ENCODE data around the gene LRRC74B.
"Not testable (repeated sequence)": the region's sequence is repeated elsewhere in the genome, so short reads cannot be mapped to it uniquely, and the experiment has no call there.

The LRRC74B gene

DNA sequence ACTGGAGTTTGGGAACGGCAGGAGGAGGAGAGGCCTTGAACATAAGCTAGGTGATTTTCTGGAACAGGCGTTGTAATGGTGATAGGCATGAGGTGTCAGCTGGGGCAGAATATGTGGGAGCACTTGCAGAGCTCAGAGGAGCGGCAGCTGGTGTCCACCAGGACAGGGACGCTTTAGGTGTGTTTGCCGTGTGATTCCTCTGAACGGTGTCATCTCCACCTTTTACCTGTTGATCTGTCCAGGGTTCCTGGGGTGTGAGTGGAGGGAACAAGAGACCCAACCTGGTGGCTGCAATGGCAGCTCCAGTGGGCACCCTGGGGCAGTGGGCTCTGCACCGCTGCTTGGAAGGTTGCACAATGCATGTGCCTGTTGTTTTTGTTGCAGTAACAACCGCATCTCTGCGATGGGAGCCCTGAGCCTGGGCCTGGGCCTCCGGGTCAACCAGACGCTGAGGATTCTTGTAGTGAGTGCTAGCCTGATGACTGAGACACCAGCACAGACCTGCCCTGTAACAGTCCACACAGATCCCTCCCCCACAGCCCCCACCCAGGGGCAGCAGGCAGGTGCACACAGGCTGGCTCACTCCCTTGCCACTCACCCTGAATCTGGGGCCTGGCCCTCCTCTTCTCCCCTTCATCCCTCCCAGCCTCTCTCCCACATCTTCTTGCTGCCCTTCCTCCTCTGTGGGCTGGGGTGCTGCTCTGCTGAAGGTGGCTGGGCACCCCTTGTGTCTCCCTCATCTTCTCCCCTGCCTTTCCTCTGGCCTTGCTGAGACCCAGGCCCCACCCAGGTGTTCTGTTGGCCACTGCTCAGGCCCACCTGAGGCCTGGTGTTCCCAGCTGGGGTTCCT lies 9.2 kb downstream of the LRRC74B start:
- Histone ChIP-seq H3K4me3 (ENCODE audit: low read length) (no peak overlapping the region), H3K4me1 (ENCODE audit: control insufficient read depth, insufficient read depth, low read length) (peaks cover 4% of the 10 kb centered on the region), H3K36me3 (ENCODE audit: control insufficient read depth, insufficient read depth, low read length) (no peaks in the 10 kb centered on the region), H3K9ac (ENCODE audit: low read length) (no peak overlapping the region), H3K27me3 (ENCODE audit: control insufficient read depth, insufficient read depth, low read length) (peaks cover 12% of the 10 kb centered on the region), H3K9me3 (ENCODE audit: control insufficient read depth, low read length) (no peaks in the 10 kb centered on the region)

DNA sequence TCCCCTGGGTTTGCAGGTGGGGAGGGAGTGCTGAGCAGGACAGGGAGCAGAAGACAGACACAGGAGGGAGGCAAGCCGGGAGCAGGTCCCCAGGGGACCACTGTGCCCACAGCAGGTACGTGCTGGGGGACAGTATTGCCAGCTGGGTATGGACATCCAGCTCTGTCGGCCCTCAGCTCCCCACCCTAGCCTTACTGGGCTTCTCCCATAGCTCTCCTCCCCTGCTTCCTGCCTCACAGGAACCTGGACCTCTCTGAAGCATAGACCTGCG lies 9.8 kb downstream of the LRRC74B start:
- Histone ChIP-seq H3K36me3 (ENCODE audit: control insufficient read depth, insufficient read depth, low read length) (no peaks in the 10 kb centered on the region), H3K4me1 (ENCODE audit: control insufficient read depth, insufficient read depth, low read length) (peaks cover 4% of the 10 kb centered on the region), H3K27me3 (ENCODE audit: control insufficient read depth, insufficient read depth, low read length) (peaks cover 12% of the 10 kb centered on the region), H3K9me3 (ENCODE audit: control insufficient read depth, low read length) (no peaks in the 10 kb centered on the region), H3K4me3 (ENCODE audit: low read length) (no peak overlapping the region), H3K9ac (ENCODE audit: low read length) (no peak overlapping the region)

DNA sequence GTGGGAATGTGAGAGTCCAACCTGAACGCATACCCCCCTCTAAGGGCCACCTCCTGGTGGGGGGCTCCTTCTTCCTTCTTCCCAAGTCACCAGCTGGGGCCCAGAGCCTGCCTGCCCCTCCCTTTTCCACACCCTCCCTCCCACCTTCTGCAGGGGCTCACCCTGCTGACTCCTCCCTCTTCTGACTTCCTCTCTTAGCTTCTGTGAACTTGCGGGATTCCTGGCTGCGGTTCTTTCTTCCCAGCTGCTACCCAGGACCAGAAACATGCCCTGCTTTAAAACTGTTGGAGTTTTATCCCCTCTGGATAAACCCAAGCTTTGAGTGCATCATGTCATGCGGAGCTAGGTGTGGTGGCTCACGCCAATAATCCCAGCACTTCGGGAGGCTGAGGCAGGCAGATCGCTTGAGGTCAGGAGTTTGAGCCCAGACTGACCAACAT lies 10.2 kb downstream of the LRRC74B start:
- peaks cover 4% of the 10 kb centered on the region for H3K4me1 ChIP-seq (ENCODE audit: control insufficient read depth, insufficient read depth, low read length)
- no peak overlapping the region for H3K4me3 ChIP-seq (ENCODE audit: low read length)
- H3K36me3 ChIP-seq (ENCODE audit: control insufficient read depth, insufficient read depth, low read length) = no peaks in the 10 kb centered on the region
- peaks cover 12% of the 10 kb centered on the region for H3K27me3 ChIP-seq (ENCODE audit: control insufficient read depth, insufficient read depth, low read length)
- no peaks in the 10 kb centered on the region for H3K9me3 ChIP-seq (ENCODE audit: control insufficient read depth, low read length)
- no peak overlapping the region for H3K9ac ChIP-seq (ENCODE audit: low read length)

DNA sequence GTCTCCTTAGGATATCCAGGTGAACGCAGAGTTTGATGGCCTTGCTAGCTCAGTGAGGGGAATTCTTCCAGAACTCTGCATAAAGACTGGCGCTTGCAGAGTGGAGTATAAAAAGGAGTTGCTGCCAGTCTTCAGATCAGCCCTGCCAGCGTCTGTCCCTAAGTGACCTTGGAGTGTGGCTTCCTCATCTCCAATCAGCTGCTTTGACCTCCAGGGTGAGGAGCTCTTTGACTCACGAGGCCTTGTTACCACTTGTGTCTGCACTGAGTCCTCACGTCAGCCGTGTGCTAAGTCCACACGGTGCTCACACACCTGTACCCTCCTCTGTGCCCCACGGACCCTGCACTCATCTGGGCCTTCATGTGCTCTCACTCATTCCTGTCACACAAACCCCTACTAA lies 14.6 kb downstream of the LRRC74B start:
- H3K9me3 ChIP-seq (ENCODE audit: control insufficient read depth, low read length); H3K4me1 ChIP-seq (ENCODE audit: control insufficient read depth, insufficient read depth, low read length); H3K4me3 ChIP-seq (ENCODE audit: low read length); H3K36me3 ChIP-seq (ENCODE audit: control insufficient read depth, insufficient read depth, low read length); H3K9ac ChIP-seq (ENCODE audit: low read length): not testable (repeated sequence)
- peaks cover 12% of the 10 kb centered on the region for H3K27me3 ChIP-seq (ENCODE audit: control insufficient read depth, insufficient read depth, low read length)

DNA sequence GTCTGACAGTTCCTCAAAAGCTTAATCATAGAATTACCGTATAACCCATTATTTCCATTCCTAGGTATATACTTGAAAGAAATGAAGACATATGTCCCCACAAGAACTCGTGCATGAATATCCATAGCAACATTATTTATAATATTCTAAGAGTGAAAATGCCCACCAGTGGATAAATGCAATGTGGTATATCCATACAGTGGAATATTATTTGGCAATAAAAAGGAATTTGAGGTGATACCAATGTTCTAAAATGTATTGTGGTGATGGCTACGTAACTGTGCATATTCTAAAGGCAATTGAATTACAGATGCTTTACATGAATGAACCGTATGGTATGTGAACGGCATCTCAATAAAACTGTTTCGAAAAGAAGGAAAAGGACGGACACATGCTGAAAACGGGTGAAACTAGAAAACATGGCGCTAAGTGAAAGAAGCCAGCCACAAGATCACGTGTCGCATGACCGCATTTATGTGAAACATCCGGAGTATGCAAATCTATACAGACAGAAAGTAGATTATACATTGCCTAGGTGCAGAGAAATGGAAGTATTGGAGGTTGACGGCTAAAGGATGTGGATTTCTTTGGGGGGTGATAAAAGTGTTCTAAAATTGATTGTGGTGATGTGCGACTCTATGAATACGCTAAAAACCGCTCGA lies 16.0 kb downstream of the LRRC74B start:
- not testable (repeated sequence) for H3K27me3 ChIP-seq (ENCODE audit: control insufficient read depth, insufficient read depth, low read length); H3K36me3 ChIP-seq (ENCODE audit: control insufficient read depth, insufficient read depth, low read length); H3K4me1 ChIP-seq (ENCODE audit: control insufficient read depth, insufficient read depth, low read length); H3K4me3 ChIP-seq (ENCODE audit: low read length); H3K9ac ChIP-seq (ENCODE audit: low read length); H3K9me3 ChIP-seq (ENCODE audit: control insufficient read depth, low read length)

DNA sequence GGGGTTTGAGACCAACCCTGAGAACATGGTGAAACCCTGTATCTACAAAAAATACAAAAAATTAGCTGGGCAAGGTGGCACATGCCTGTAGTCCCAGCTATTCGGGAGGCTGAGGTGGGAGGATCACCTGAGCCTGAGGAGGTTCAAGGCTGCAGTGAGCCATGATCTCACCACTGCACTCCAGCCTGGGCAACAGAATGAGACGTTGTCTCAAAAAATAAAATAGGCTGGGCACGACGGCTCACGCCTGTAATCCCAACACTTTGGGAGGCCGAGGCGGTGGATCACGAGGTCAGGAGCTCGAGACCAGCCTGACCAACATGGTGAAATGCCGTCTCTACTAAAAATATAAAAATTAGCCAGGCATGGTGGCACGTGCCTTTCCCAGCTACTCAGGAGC lies 18.7 kb downstream of the LRRC74B start:
- H3K9me3 ChIP-seq (ENCODE audit: control insufficient read depth, low read length); H3K9ac ChIP-seq (ENCODE audit: low read length): not testable (repeated sequence)

DNA sequence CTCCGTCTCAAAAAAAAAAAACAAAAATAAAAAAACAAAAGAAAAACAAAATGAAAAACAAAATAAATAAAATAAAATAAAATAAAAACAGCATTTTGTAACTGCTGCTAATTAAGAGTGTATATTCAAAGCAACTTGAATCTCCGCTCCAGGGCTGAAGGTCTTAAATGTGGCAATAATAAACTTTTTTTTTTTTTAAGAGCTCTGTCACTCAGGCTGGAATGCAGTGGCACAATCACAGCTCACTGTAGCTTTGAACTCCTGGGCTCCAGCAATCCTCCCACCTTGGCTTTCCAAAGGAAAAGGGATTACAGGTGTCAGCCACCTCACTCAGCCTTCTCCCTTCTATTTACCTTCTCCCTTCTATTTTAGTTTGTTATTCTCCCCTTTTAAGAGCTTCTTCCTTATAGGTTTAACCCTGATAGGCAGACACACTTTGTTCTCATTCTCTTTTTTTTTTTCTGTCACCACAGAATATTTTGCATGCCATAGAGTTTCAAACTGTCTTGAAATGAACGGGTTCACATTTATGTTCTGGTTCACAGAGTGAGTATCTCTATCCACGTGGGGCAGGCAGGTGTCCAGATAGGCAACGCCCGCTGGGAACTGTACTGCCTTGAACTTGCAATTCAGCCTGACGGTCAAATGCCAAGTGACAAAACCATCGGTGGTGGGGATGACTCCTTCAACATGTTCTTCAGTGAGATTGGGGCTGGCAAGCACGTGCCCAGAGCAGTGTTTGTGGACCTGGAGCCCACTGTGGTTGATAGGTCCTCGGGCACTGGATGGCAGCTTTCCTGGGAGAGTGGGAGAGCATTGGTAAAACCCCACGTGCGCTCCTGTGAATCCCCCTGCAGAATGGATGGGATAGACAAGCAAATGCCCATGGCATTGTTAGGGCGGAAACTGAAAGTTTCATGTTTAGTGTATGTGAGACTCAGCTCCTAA lies 19.4 kb downstream of the LRRC74B start:
- no peak overlapping the region for H3K4me3 ChIP-seq (ENCODE audit: low read length)
- H3K36me3 ChIP-seq (ENCODE audit: control insufficient read depth, insufficient read depth, low read length) = no peaks in the 10 kb centered on the region
- H3K4me1 ChIP-seq (ENCODE audit: control insufficient read depth, insufficient read depth, low read length) = no peaks in the 10 kb centered on the region
- no peaks in the 10 kb centered on the region for H3K27me3 ChIP-seq (ENCODE audit: control insufficient read depth, insufficient read depth, low read length)
- H3K9me3 ChIP-seq (ENCODE audit: control insufficient read depth, low read length) = no peaks in the 10 kb centered on the region
- H3K9ac ChIP-seq (ENCODE audit: low read length) = no peak overlapping the region

More for the DNA sequence above, 18.7 kb downstream of the LRRC74B start:
- H3K36me3 ChIP-seq (ENCODE audit: control insufficient read depth, insufficient read depth, low read length); H3K27me3 ChIP-seq (ENCODE audit: control insufficient read depth, insufficient read depth, low read length); H3K4me3 ChIP-seq (ENCODE audit: low read length); H3K4me1 ChIP-seq (ENCODE audit: control insufficient read depth, insufficient read depth, low read length): not testable (repeated sequence)

DNA sequence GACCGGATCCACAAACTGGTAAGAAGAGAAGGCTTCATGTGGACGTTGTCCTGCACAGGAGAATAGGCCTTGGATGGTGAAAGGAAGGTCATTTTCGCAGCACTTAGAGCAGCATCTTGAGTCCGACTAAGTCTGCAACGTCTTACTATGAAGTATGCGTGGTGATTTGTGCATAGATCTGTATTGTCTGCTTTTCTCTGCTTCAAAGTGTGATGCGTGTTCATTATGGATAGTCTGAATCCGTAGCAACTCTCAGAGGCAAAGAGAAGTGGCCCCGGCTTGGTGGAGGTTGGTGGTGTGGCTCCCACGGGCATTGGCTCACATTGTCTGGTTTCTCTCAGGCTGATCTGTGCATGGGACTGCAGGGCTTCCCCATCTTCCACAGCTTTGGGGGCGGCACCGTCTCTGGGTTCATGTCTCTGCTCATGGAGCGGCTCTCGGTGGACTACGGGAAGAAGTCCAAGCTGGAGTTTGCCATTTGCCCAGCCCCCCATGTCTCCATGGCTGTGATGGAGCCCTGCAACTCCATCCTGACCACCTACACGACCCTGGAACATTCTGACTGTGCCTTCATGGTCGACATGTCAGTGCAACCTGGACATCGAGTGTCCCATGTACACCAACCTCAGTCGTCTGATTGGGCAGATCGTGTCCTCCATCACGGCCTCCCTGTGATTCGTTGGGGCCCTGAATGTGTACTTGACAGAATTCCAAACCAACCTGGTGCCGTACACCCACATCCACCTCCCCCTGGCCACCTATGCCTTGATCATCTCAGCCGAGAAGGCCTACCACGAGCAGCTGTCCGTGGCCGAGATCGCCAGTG lies 21.5 kb downstream of the LRRC74B start:
- H3K36me3 ChIP-seq (ENCODE audit: control insufficient read depth, insufficient read depth, low read length) = no peaks in the 10 kb centered on the region
- no peak overlapping the region for H3K9ac ChIP-seq (ENCODE audit: low read length)
- no peaks in the 10 kb centered on the region for H3K9me3 ChIP-seq (ENCODE audit: control insufficient read depth, low read length)
- H3K4me3 ChIP-seq (ENCODE audit: low read length) = no peak overlapping the region
- H3K27me3 ChIP-seq (ENCODE audit: control insufficient read depth, insufficient read depth, low read length) = no peaks in the 10 kb centered on the region
- no peaks in the 10 kb centered on the region for H3K4me1 ChIP-seq (ENCODE audit: control insufficient read depth, insufficient read depth, low read length)

DNA sequence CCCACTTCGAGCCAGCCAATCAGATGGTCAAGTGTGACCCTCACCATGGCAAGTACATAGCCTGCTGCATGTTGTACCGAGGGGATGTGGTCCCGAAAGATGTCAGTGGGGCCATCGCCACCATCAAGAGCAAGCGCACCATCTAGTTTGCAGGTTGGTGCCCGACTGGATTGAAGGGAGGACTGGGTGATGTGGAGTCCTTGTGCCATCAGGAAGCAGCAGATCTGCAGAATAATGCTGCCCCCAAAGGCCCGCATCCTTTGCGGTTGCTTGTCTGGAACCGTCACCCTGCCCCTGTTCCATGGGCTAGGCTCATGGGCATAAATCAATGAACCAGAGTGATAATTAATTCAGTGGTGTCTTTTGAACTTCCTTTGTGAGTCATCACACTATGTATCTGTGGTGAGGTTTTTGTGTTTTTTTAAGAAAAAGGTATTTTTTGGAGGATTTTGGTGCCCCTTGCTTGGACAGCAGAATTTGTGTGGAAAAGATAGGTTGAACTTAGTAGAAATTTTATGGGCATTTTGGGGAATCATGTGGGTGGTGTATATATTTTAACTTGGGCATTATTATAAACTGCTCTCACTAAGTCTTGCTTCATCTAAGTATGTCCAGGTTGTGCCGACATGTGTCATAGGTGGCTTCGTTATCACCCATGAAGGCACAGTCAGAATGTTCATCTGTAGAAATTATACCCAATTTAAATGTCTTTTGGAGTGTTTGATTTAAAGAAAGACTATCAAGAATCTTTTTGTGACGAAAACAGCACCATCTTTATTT lies 22.3 kb downstream of the LRRC74B start:
- no peaks in the 10 kb centered on the region for H3K36me3 ChIP-seq (ENCODE audit: control insufficient read depth, insufficient read depth, low read length)

DNA sequence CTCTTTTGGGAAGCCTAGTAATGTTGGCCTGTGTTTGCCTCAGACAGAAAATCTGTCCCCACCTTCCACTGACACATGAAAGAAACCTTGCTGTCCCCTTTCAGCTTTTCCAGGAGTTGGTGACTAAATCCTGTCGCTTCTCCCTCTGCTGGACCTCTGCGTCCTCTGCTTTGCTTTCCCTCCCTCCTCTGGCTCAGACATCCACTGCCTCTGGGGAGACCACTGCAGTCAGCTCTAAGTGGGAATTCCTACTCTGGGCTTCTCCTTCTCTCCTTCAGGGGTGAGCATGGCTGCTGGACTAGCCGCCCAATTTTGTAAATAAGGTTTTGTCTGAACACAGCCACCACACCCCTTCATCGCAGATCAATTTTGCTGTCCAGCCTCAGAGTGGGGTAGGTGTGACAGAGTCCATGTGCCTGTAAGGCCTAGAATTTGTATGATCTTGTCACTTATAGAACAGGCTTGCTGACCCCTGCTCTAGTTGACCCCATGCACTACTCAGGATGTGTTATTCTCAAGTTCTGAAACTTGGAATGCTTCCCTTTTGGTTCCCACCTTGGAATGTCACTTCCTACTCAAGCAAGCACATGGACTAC lies 23.0 kb downstream of the LRRC74B start:
- H3K27me3 ChIP-seq (ENCODE audit: control insufficient read depth, insufficient read depth, low read length) = no peaks in the 10 kb centered on the region
- H3K9me3 ChIP-seq (ENCODE audit: control insufficient read depth, low read length) = no peaks in the 10 kb centered on the region
- H3K36me3 ChIP-seq (ENCODE audit: control insufficient read depth, insufficient read depth, low read length) = no peaks in the 10 kb centered on the region
- H3K4me1 ChIP-seq (ENCODE audit: control insufficient read depth, insufficient read depth, low read length) = no peaks in the 10 kb centered on the region
- H3K9ac ChIP-seq (ENCODE audit: low read length) = no peak overlapping the region
- no peak overlapping the region for H3K4me3 ChIP-seq (ENCODE audit: low read length)

More for the DNA sequence above, 22.3 kb downstream of the LRRC74B start:
- Histone ChIP-seq H3K4me3 (ENCODE audit: low read length) (no peak overlapping the region), H3K9me3 (ENCODE audit: control insufficient read depth, low read length) (no peaks in the 10 kb centered on the region), H3K9ac (ENCODE audit: low read length) (no peak overlapping the region), H3K27me3 (ENCODE audit: control insufficient read depth, insufficient read depth, low read length) (no peaks in the 10 kb centered on the region), H3K4me1 (ENCODE audit: control insufficient read depth, insufficient read depth, low read length) (no peaks in the 10 kb centered on the region)

DNA sequence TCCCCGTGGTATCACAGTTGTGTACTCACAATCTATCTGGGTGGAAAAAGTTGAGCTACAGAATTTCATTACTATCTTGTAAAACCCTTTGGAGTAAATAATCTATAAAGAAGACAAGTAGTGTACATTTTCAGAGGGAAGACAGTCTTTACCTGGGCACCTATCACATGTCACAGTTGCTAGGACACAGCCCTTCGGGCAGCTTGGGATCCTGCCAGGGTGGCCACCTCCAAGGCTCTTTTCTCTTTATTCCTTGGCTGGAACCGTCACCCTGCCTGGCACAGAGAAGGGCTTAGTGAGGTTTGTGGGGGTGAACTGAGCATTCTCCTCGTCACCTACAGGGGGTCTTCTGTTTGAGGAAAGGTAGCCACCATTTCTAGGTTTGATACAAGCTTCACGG lies 23.6 kb downstream of the LRRC74B start:
- H3K27me3 ChIP-seq (ENCODE audit: control insufficient read depth, insufficient read depth, low read length) = no peaks in the 10 kb centered on the region
- H3K4me1 ChIP-seq (ENCODE audit: control insufficient read depth, insufficient read depth, low read length) = no peaks in the 10 kb centered on the region
- H3K9ac ChIP-seq (ENCODE audit: low read length) = no peak overlapping the region
- H3K4me3 ChIP-seq (ENCODE audit: low read length) = no peak overlapping the region
- H3K9me3 ChIP-seq (ENCODE audit: control insufficient read depth, low read length) = no peaks in the 10 kb centered on the region
- H3K36me3 ChIP-seq (ENCODE audit: control insufficient read depth, insufficient read depth, low read length) = no peaks in the 10 kb centered on the region
